Measurements from ENCODE around the gene MOB3A. TPM values are rescaled to one million over a fixed set of nuclear protein-coding genes. Genes with fewer than 3 reads are reported as not detected.

MOB3A gene
- polyA plus RNA-seq, 1 of the 3 experiments (the other 2 are of a cell fraction) = 24.1 TPM

DNA sequence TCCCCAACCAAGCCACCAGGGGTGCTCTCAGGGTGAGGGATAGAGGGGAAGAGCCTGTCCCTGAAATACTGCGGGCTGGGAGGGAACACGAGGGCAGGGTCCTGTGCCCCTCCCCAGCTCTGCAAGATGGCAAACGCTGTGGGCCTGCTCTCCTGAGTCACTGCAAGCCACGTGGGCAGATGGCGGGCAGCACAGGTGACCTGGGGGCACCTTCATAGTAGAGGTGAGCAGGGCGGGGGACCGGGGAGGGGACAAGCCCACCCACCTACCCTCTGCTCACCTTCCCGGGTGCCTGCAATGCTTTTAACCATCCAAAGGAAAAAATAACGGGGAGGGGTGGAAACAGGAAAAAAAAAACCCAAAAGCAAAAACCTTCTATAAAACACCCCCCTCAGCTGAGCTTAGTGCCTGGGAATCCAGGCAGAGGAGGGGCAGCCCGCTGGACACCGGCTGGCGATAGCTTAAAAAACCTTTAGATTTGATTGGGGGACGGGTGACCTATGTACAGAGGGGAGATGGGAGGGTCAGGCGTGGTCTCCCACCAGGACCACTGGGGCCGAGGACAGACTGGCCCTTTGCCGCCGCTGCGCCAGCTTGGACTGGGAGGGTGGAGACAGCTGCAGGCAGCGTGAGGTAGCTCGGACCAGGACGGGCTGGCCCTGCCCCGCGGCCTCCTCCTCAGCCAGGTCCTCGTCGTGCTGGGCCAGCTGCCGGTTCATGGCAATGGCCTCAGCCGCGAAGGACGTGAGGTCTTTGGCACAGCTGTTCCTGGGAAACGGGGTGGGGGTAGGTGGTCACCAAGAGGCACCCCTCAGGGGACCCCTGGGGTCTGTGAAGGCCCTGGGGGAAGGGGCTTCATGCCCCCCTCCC, 56.8 kb downstream of the MOB3A start:
- 87% methylated on average over 16 of the region's 30 CpGs for WGBS (ENCODE audit: low lambda C conversion rate)
- Histone ChIP-seq H3K9me2 (no peaks in the 10 kb centered on the region), H3K9ac (no peak overlapping the region), H3K36me3 (replicated peaks in 1 of 2; ENCODE audit: control insufficient read depth in 1 of 2, insufficient read depth in 2 of 2, low read length in 1 of 2) (peaks cover 7 to 51% of the 10 kb centered on the region in 2 experiments), H3K4me1 (ENCODE audit: control insufficient read depth in 1 of 2, insufficient read depth in 2 of 2, low read depth in 1 of 2, low read length in 1 of 2) (peaks cover 8 to 30% of the 10 kb centered on the region in 2 experiments; a peak in 3 of 4 replicates), H3F3A (replicated peaks; ENCODE audit: insufficient read depth) (peaks cover 8% of the 10 kb centered on the region), H4K20me1 (ENCODE audit: insufficient read depth) (peaks cover 19% of the 10 kb centered on the region), H3K27me3 (ENCODE audit: insufficient read depth) (no peaks in the 10 kb centered on the region), H3K27ac (ENCODE audit: low read depth in 2 of 2, low read length in 1 of 2) (no peak overlapping the region; a peak in 1 of 4 replicates), H3K9me3 (no peaks in the 10 kb centered on the region), H3K79me2 (ENCODE audit: insufficient read depth) (no peaks in the 10 kb centered on the region), H2AFZ (ENCODE audit: low read depth) (no peak overlapping the region), H3K4me3 (ENCODE audit: low read depth in 2 of 2, low read length in 1 of 2) (no peak overlapping the region), H3K4me2 (no peak overlapping the region)
- ChIA-PET CTCF (interaction anchor here (0.6 to 1.5 kb wide), 4 partner anchors 13 to 31 kb away, joined by 3 to 4 read pairs (median 4); no protein-coding TSS in a partner anchor), POLR2A (interaction anchor here (1.3 to 1.5 kb wide), 2 partner anchors 11 to 12 kb away, joined by 4 to 5 read pairs; no protein-coding TSS in a partner anchor)
- DNase-seq = no peak
- TF ChIP-seq NRF1 (IDR thresholded peaks at IDR 0.05; ENCODE audit: low read depth, low read length) (no peak), TCF12 (IDR thresholded peaks at IDR 0.05) (no peak), JUND (IDR thresholded peaks at IDR 0.05) (no peak), TEAD4 (IDR thresholded peaks at IDR 0.05; ENCODE audit: borderline replicate concordance, insufficient read depth) (no peak), GATA2 (CRISPR knock-in tag; IDR thresholded peaks at IDR 0.05) (no peak), EP300 (IDR thresholded peaks at IDR 0.05; ENCODE audit: borderline replicate concordance in 1 of 2, low read depth in 1 of 2, low read length in 1 of 2) (no peak), FOXJ3 (CRISPR knock-in tag; IDR thresholded peaks at IDR 0.05) (no peak), SIN3A (IDR thresholded peaks at IDR 0.05; ENCODE audit: borderline replicate concordance, low read depth, low read length) (no peak), RAD21 (IDR thresholded peaks at IDR 0.05; ENCODE audit: low read length) (no peak), TAF1 (IDR thresholded peaks at IDR 0.05; ENCODE audit: borderline replicate concordance, low read depth, low read length) (no peak), GABPA (IDR thresholded peaks at IDR 0.05; ENCODE audit: low read depth) (no peak)
- TF ChIP-seq, protein P1, sequence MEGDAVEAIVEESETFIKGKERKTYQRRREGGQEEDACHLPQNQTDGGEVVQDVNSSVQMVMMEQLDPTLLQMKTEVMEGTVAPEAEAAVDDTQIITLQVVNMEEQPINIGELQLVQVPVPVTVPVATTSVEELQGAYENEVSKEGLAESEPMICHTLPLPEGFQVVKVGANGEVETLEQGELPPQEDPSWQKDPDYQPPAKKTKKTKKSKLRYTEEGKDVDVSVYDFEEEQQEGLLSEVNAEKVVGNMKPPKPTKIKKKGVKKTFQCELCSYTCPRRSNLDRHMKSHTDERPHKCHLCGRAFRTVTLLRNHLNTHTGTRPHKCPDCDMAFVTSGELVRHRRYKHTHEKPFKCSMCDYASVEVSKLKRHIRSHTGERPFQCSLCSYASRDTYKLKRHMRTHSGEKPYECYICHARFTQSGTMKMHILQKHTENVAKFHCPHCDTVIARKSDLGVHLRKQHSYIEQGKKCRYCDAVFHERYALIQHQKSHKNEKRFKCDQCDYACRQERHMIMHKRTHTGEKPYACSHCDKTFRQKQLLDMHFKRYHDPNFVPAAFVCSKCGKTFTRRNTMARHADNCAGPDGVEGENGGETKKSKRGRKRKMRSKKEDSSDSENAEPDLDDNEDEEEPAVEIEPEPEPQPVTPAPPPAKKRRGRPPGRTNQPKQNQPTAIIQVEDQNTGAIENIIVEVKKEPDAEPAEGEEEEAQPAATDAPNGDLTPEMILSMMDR (IDR thresholded peaks at IDR 0.05) = no peak
- TF ChIP-seq, protein P2, sequence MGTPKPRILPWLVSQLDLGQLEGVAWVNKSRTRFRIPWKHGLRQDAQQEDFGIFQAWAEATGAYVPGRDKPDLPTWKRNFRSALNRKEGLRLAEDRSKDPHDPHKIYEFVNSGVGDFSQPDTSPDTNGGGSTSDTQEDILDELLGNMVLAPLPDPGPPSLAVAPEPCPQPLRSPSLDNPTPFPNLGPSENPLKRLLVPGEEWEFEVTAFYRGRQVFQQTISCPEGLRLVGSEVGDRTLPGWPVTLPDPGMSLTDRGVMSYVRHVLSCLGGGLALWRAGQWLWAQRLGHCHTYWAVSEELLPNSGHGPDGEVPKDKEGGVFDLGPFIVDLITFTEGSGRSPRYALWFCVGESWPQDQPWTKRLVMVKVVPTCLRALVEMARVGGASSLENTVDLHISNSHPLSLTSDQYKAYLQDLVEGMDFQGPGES (IDR thresholded peaks at IDR 0.05; ENCODE audit: low read depth, low read length) = no peak
- TF ChIP-seq, protein P3, sequence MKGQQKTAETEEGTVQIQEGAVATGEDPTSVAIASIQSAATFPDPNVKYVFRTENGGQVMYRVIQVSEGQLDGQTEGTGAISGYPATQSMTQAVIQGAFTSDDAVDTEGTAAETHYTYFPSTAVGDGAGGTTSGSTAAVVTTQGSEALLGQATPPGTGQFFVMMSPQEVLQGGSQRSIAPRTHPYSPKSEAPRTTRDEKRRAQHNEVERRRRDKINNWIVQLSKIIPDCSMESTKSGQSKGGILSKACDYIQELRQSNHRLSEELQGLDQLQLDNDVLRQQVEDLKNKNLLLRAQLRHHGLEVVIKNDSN (IDR thresholded peaks at IDR 0.05; ENCODE audit: borderline replicate concordance, low read depth) = no peak
